ENCODE data around the gene CCDC201. TPM values are rescaled to one million over a fixed set of nuclear protein-coding genes. Genes with fewer than 3 reads are reported as not detected.
"Not testable (repeated sequence)": the region's sequence is repeated elsewhere in the genome, so short reads cannot be mapped to it uniquely, and the experiment has no call there.

Gene CCDC201
- total RNA-seq, 2 donors from 2014 or later: not detected

DNA sequence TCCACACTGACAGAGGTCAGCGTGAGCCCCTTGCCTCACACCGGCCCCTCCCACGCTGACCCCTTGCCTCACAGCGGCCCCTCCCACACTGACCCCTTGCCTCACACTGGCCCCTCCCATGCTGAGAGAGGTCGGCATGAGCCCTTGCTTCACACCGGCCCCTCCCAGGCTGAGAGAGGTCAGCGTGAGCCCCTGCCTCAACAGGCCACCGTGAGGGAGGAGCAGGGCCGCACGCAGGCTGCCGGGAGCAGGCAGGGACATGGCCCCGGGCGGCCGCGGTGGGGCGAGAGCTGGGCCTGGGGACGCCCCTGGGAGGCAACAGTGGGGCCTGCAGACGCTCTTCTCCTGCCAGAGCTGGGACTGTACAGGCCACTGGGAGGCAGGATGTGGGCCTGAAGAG lies 59.1 kb downstream of the CCDC201 start:
- not testable (repeated sequence) for H3K27ac Mint-ChIP-seq, H3K4me3 Mint-ChIP-seq, H3K27me3 Mint-ChIP-seq

DNA sequence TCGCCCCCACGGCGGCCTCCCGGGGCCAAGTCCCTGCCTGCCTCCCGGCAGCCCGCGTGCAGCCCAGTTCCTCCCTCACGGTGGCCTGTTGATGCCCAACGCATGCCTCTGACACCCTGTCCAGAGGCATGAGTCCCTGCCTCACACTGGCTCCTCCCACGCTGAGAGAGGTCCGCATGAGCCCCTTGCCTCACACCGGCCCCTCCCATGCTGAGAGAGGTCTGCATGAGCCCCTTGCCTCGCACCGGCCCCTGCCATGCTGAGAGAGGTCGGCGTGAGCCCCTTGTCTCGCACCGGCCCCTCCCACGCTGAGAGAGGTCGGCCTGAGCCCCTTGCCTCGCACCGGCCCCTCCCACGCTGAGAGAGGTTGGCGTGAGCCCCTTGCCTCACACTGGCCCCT lies 59.9 kb downstream of the CCDC201 start:
- Mint-ChIP-seq H3K4me3 (no peak overlapping the region), H3K27ac (no peak overlapping the region), H3K36me3 (ENCODE audit: low read depth) (no peaks in the 10 kb centered on the region), H3K4me1 (no peaks in the 10 kb centered on the region), H3K27me3 (no peaks in the 10 kb centered on the region)
- DNase-seq (no peak), ATAC-seq (no peak)
- no peaks in the 10 kb centered on the region for H3K9me3 ChIP-seq (ENCODE audit: control insufficient read depth, low read length, poor library complexity, severe bottlenecking)

More for the DNA sequence above, 59.1 kb downstream of the CCDC201 start:
- H3K4me1 Mint-ChIP-seq; DNase-seq; ATAC-seq; H3K9me3 ChIP-seq (ENCODE audit: control insufficient read depth, low read length, poor library complexity, severe bottlenecking); H3K36me3 Mint-ChIP-seq (ENCODE audit: low read depth): not testable (repeated sequence)

DNA sequence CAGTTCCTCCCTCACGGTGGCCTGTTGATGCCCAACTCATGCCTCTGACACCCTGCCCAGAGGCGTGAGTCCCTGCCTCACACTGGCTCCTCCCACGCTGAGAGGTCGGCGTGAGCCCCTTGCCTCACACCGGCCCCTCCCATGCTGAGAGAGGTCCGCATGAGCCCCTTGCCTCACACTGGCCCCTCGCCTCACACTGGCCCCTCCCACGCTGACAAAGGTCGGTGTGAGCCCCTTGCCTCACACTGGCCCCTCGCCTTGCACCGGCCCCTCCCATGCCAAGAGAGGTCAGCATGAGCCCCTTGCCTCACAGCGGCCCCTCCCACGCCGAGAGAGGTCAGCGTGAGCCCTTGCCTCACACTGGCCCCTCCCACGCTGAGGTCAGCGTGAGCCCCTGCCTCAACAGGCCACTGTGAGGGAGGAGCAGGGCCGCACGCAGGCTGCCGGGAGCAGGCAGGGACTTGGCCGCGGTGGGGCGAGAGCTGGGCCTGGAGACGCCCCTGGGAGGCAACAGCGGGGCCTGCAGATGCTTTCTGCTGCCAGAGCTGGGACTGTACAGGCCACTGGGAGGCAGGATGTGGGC lies 61.1 kb downstream of the CCDC201 start:
- H3K27ac Mint-ChIP-seq; H3K4me1 Mint-ChIP-seq; H3K36me3 Mint-ChIP-seq (ENCODE audit: low read depth); H3K27me3 Mint-ChIP-seq; H3K4me3 Mint-ChIP-seq; DNase-seq; ATAC-seq; H3K9me3 ChIP-seq (ENCODE audit: control insufficient read depth, low read length, poor library complexity, severe bottlenecking): not testable (repeated sequence)

DNA sequence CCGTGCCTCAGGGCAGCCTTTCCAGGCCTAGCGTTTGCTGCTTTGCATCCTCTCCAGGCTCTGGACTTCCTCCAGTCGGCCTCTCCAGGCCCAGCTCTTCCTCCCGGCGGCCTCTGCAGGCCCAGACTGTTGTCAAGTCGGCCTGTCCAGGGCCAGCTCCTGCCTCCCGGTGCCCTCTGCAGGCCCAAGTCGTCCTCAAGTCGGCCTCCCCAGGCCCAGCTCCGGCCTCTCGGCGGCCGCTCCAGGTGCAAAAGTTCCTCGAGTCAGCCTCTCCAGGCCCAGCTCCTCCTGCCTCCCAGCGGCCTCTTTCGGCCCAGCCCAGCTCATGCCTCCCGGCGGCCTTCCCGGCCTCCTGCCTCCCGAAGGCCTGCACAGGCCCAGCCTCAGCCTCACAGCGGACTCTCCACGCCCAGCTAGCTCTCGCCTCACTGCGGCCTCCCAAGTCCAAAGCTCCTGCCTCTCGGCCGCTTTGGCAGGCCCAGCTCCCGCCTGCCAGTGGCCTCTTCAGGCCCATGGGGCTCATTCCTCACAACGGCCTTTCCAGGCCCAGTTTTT lies 62.4 kb downstream of the CCDC201 start:
- H3K9me3 ChIP-seq (ENCODE audit: control insufficient read depth, low read length, poor library complexity, severe bottlenecking); DNase-seq; ATAC-seq; H3K4me1 Mint-ChIP-seq; H3K27me3 Mint-ChIP-seq; H3K36me3 Mint-ChIP-seq (ENCODE audit: low read depth); H3K4me3 Mint-ChIP-seq; H3K27ac Mint-ChIP-seq: not testable (repeated sequence)

Other genes with a start within 250 kb of the CCDC201 start
- not detected for gene IGFBP1, start 15.4 kb upstream of the CCDC201 start, total RNA-seq
- gene IGFBP3, start 48.2 kb upstream of the CCDC201 start, total RNA-seq: 10 to 100 TPM in 1 of 2 donors, 1 to 10 TPM in 1; 7.2 to 19.0 TPM